MM.1S (cell line): Measurements from ENCODE around the gene CAMKK1.

Experiments used
- DNase-seq: peaks from one replicate; pipeline ENCODE4 v3.0.0-alpha.2; 2015
- H2AFZ ChIP-seq: fragments of 300-600 bp; sonication (generic); 2 replicates; pipeline ENCODE4 v1.6.0; 2016; ENCODE audit warnings: antibody characterized with exemption, low read length
- H3F3A ChIP-seq: fragments of 300-600 bp; sonication (generic); 2 replicates; pipeline ENCODE4 v1.6.1; 2016; ENCODE audit warnings: mild to moderate bottlenecking, antibody characterized with exemption, low read length, moderate library complexity, mixed read lengths; ENCODE audit not compliant: insufficient read depth
- H3K27ac ChIP-seq: fragments of 300-600 bp; sonication (generic); 2 replicates; pipeline ENCODE4 v1.5.1; 2016; ENCODE audit warnings: mild to moderate bottlenecking, low read length
- H3K27me3 ChIP-seq: fragments of 300-600 bp; sonication (generic); replicated peaks from 2 replicates; pipeline ENCODE4 v1.6.0; 2016; ENCODE audit warnings: low read length; ENCODE audit not compliant: insufficient read depth
- H3K36me3 ChIP-seq: fragments of 300-600 bp; sonication (generic); replicated peaks from 2 replicates; pipeline ENCODE4 v1.6.1; 2016; ENCODE audit warnings: mild to moderate bottlenecking, low read length, mixed read lengths; ENCODE audit not compliant: insufficient read depth
- H3K4me1 ChIP-seq: fragments of 300-600 bp; sonication (generic); 2 replicates; pipeline ENCODE4 v1.6.1; 2016; ENCODE audit warnings: low read length, mixed read lengths
- H3K4me2 ChIP-seq: fragments of 300-600 bp; sonication (generic); 2 replicates; pipeline ENCODE4 v1.6.0; 2016; ENCODE audit warnings: low read depth, low read length
- H3K4me3 ChIP-seq: fragments of 300-600 bp; sonication (generic); 2 replicates; pipeline ENCODE4 v1.5.1; 2016; ENCODE audit warnings: low read length, mixed read lengths
- H3K79me2 ChIP-seq: fragments of 300-600 bp; sonication (generic); 2 replicates; pipeline ENCODE4 v1.6.1; 2016; ENCODE audit warnings: mixed run types, low read length, mixed read lengths
- H3K9ac ChIP-seq: fragments of 300-600 bp; sonication (generic); 2 replicates; pipeline ENCODE4 v1.6.1; 2016; ENCODE audit warnings: low read length, mixed read lengths
- H3K9me2 ChIP-seq: fragments of 300-600 bp; sonication (generic); replicated peaks from 2 replicates; pipeline ENCODE4 v1.6.1; 2016; ENCODE audit warnings: mild to moderate bottlenecking, low read length, mixed read lengths; ENCODE audit not compliant: insufficient read depth
- H3K9me3 ChIP-seq: fragments of 300-600 bp; sonication (generic); replicated peaks from 2 replicates; pipeline ENCODE4 v1.6.1; 2016; ENCODE audit warnings: mild to moderate bottlenecking, low read length, mixed read lengths; ENCODE audit not compliant: insufficient read depth
- H4K20me1 ChIP-seq: fragments of 300-600 bp; sonication (generic); 2 replicates; pipeline ENCODE4 v1.6.1; 2016; ENCODE audit warnings: mild to moderate bottlenecking, low read length, moderate library complexity, mixed read lengths; ENCODE audit not compliant: insufficient read depth
- CTCF ChIP-seq: fragments of 300-600 bp; sonication (generic); IDR thresholded peaks from 2 replicates; pipeline ENCODE4 v1.5.1; 2016; ENCODE audit warnings: antibody characterized with exemption, low read length, mixed read lengths
- EZH2 ChIP-seq: fragments of 300-600 bp; sonication (generic); optimal IDR thresholded peaks from 2 replicates; pipeline ENCODE3; 2017; ENCODE audit warnings: low read depth, mild to moderate bottlenecking, antibody characterized with exemption, low read length, mixed read lengths
- EZH2phosphoT487 ChIP-seq: fragments of 300-600 bp; sonication (generic); IDR thresholded peaks from 2 replicates; pipeline ENCODE4 v1.6.1; 2018; ENCODE audit warnings: antibody characterized with exemption, low read length

The CAMKK1 gene

GRCh38 chr17:3835410-3836229 lies 57.2 kb downstream of the CAMKK1 start:
- H3K4me3 ChIP-seq = no peak overlapping the region
- H3K9ac ChIP-seq = no peak overlapping the region
- H3K4me2 ChIP-seq = no peak overlapping the region
- no peaks in the 10 kb centered on the region for H4K20me1 ChIP-seq
- TF ChIP-seq EZH2 = no peak
- no peak for TF ChIP-seq EZH2phosphoT487
- no peak for TF ChIP-seq CTCF
- DNase-seq = no peak
- H3K9me2 ChIP-seq = no peaks in the 10 kb centered on the region
- peaks cover 2% of the 10 kb centered on the region; the same call in 1 of the 2 replicates for H3K36me3 ChIP-seq
- H3K27me3 ChIP-seq = no peaks in the 10 kb centered on the region
- H2AFZ ChIP-seq = no peak overlapping the region
- no peaks in the 10 kb centered on the region for H3F3A ChIP-seq
- no peak overlapping the region for H3K27ac ChIP-seq
- no peaks in the 10 kb centered on the region for H3K9me3 ChIP-seq
- peaks cover 40% of the 10 kb centered on the region for H3K79me2 ChIP-seq
- no peaks in the 10 kb centered on the region for H3K4me1 ChIP-seq

- Histone ChIP-seq H3K4me3 (no peak overlapping the region), H3K4me2 (no peak overlapping the region), H3K27ac (no peak overlapping the region), H3K79me2 (peaks cover 33% of the 10 kb centered on the region), H3F3A (no peaks in the 10 kb centered on the region), H3K9me3 (no peaks in the 10 kb centered on the region), H3K4me1 (no peaks in the 10 kb centered on the region), H3K9me2 (no peaks in the 10 kb centered on the region), H4K20me1 (no peaks in the 10 kb centered on the region), H3K27me3 (no peaks in the 10 kb centered on the region), H3K36me3 (peaks cover 2% of the 10 kb centered on the region; the same call in 1 of the 2 replicates), H3K9ac (no peak overlapping the region), H2AFZ (no peak overlapping the region)
- no peak for TF ChIP-seq CTCF
- no peak for DNase-seq
Observed at GRCh38 chr17:3834811-3835210, 58.0 kb downstream of the CAMKK1 start.

GRCh38 chr17:3828852-3829232 lies 64.0 kb downstream of the CAMKK1 start:
- H3K4me3 ChIP-seq = no peak overlapping the region
- H3F3A ChIP-seq = no peaks in the 10 kb centered on the region
- H3K9me3 ChIP-seq = no peaks in the 10 kb centered on the region
- H3K4me2 ChIP-seq = no peak overlapping the region
- no peak for DNase-seq
- TF ChIP-seq EZH2 = no peak
- TF ChIP-seq CTCF = no peak
- no peak for TF ChIP-seq EZH2phosphoT487
- H3K79me2 ChIP-seq = peaks cover 1% of the 10 kb centered on the region; the same call in 1 of the 2 replicates
- H3K27ac ChIP-seq = no peak overlapping the region
- H4K20me1 ChIP-seq = no peaks in the 10 kb centered on the region
- H3K9me2 ChIP-seq = no peaks in the 10 kb centered on the region
- no peaks in the 10 kb centered on the region for H3K27me3 ChIP-seq
- no peak overlapping the region for H3K9ac ChIP-seq
- no peaks in the 10 kb centered on the region for H3K4me1 ChIP-seq
- peaks cover 11% of the 10 kb centered on the region; the same call in 1 of the 2 replicates for H3K36me3 ChIP-seq
- no peak overlapping the region for H2AFZ ChIP-seq
